ENCODE results near the gene CITED4.

CITED4 gene

DNA sequence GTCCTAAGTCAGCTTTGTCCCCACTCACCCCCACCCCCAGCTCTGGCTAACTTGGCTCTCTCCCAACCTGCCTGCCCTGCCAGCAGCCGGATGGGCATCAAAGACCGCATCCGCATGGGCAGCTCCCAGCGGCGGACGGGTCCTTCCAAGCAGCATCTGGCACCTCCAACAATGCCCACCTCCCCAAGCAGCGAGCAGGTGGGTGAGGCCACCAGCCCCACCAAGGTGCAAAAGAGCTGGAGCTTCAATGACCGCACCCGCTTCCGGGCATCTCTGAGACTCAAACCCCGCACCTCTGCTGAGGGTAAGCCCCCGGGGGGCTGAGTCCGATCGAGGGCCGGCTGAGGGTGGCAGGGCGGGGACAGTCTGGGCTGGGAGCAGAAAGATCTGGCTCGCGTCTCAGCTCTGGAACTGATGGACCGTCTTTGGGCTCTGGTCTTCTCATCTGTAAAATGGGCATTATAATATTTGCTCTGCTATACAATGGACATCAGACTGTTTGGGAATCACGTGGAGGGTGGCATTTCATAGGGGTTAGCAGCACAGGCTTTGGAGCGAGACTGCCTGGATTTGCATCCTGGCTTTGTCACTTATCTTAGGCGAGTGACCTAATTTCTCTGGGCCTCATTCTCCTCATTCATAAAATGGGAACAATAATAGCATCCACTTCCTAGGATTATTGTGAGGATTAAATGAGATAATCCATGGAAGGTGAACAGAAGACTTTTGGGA is 31.0 kb downstream of the CITED4 start:
- DNase-seq: no peak

DNA sequence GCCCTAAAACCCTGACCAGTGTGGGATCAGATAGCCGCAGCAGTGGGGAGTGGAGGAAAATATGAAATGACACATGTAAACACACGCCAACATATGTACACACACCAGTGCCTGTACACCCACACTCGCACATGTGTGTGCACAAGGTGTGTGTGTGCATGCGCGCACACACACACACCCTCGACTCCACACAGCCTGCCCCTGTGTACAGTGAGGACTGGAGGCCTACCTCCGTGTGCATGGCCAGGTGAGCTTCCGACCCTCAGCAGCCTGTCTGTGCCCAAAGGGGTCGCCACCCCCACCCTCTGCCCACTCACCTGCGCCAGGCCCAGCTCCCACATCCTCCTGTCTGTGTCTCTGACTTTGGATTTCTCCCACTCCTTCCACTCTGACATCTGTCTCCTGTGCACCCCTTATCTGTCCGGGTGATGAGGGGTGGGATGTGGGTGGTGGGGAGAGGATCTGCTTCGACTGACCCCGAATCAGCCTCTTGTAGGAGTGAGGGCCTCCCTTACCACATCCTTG is 31.7 kb downstream of the CITED4 start:
- DNase-seq: no peak

DNA sequence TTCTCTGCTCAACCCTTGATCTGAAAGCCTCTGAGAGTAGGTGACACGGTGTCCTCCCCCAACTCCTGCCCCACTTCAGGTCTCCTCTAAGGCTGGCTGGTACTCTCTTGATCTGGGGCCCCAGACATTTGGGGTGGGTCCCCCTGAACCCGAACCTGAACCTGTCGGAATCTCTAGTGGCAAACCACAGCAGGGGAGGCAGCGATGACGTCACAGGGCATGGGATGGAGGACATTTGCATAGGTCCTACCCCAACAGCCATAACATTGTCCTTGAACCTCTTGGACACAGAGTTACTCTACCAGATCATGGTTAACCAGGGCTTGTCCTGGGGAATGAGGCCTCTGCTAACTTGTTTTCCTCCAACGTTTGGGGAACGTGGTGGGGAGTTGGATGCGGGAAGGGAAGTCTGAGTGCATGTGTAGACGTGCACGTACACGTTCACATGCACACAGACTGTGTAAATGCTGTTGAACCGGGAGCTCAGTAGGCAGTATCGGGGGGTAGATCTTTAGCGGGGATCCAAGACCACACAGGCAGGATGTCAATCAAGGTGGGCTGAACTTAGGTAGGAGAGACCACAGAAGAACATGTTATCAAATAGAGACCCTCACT is 32.4 kb downstream of the CITED4 start:
- DNase-seq: no peak

DNA sequence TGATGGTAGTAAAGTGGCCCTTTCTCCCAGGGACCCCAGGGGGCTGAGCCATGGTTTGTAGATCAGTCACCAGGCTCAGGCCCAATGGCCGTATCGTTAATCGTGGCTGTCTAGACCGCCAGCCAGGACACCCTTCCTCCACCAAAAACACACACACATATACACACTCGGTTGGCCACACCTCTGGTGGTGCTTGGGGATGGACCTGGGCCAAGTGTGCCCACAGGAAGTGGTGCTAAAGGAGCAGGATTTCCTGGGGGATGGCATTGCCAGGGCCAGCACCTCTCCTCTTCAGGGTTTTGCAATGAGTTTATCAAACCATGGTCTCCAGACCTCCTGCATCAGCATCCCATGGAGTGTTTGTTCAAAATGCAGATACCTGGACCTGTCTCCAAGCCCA is 36.2 kb downstream of the CITED4 start:
- no peak for DNase-seq

DNA sequence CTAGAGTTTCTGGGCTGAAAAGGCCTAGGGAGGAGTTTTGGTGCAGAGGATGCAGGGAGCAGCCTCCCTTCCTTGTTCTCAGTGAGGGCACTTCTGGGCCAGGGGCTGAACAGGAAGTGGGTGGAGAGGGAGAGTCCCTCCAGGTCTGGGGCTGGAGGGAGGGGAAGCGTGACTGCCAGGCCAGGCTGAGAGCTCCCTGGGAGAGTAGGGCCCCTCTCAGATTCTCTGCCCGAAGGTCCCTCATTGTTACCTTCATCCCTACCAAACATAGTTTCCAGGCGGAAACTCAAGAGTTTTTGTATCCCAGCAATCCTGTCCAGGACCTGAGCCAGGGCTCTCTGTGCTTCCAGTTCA is 36.8 kb downstream of the CITED4 start:
- no peak for DNase-seq

DNA sequence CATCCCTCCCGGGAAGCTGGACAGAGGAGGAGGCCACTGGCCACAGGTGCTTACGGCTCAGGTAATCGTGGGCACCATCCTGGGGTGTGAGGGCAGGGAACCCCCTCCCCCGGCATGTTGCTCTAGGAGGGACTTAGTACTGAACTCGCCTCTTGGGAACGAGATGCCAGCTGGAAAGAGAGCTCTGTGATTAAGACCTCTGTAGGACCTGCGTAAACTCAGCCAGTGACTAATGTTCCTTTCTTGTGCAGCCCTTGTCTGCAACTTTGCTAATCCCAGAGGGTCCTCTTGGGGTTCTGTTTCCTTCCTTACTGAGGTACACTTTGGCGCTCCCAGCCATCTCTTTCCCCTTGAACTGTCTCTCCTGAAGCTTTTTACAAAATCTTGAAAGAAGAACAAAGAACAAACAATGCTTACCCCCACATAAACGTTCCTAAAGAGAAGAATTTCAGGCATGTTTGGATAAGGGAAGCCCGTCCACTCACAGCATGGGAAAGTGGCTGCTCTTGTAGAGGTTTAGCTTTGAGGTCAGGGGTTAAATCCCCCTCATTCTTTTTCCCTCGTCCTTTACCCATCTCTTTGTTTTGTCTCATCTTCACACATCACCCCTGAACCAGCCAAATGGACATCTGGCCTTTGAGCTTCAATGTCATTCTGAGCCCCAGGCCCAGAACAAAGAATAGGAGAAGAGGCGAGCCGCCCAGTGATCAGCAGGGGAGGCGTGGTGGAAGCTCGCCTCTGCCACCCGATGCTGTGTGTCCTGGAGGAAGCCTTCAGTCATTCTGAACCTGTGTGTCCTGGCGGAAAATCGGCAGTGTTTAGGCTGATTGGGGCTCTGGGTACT is 37.4 kb downstream of the CITED4 start:
- no peak for DNase-seq

DNA sequence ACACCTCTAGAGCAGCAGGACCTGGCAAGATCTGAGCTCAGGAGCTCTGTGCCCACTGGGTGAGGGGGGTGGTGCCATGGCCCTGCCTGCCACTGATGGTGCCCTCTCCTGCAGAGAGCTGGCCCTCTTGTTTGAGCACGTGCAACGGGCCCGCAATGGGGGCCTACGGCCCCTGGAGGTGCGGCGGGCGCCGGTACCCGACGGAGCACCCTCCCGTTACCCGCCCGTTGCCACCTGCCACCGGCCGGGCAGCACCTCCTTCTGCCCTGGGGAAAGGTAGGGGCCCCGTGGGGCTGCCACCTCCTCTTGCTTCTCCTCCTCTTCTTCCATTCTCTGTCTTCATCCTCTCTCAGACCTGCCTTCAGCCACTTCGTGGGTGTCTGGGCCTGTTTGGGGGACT is 38.2 kb downstream of the CITED4 start:
- DNase-seq: no peak

DNA sequence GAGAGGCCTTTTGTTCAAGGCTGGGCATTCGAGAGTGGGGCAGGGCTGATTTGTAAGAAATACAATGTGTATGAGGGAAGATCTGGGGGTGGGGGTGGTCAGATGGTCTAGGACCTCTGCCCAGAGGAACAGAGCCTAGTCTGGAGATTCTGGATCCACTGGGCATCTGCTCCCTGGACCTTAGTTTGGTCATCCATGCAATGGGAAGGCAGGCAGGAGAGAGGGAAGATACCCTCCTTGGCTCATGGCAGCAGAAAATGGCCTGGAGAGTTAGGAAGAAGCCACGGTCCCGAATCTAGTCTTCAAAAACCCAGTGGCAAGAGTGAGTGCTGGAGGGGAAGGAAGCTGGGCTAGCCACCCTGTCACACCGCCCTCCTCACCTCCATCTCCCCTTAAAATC is 38.8 kb downstream of the CITED4 start:
- DNase-seq: no peak

DNA sequence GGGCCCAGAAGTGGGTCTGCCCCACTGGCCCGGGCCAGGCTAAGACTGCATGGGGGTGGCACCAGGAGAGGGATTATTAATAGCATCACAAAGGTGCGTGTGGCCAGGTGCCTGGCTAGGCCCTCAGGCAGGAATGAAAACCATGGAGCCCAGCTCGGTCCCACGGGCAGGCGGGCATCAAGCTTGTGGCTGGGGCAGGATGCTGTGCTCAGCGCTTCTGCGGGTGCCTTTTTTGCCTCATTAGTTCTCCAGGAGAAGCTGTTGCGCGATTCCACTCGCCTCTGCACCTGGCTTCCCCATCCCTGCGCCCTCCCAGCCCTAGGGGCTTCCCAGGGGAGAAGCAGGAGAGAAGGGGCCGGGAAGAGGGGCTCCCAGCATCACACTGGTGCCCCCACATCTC is 39.3 kb downstream of the CITED4 start:
- DNase-seq: no peak

DNA sequence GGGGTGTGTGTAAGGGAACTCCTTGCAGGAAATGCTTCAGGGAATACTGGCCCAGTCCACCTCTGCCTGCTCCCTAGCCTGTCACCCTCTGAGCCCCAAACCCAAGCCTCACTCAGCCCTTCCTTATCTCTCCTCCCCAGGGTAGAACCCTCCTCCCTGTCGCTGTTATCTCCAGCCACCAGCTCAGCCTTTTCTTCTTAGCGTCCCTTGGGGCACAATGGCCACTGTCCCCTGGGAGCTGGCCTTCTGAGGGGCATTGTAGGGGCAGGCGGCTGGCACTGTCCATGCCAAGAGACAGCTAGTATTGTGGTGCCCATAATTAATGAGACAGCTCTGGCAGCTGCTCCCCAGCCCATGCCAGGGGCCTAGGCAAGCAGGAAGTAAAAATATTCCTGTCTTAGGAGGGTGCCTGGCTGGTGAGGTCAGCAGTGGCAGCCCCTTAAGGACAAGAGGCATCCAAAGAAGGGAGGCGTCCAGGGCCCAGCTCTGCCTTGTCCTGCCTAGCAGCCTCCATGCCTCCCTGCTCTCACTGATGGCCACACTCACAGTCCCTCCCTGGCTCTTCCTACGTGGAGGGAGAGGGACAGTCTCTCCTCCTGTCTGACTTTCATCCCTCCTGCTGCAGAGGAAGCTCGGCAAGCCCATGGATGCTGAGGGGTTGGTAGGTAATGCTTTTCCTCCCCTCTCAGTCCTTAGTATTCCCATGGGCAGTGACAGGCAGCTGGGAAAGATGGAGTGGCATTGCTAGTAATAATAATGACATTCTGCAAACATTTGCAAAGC is 41.1 kb downstream of the CITED4 start:
- DNase-seq: no peak

DNA sequence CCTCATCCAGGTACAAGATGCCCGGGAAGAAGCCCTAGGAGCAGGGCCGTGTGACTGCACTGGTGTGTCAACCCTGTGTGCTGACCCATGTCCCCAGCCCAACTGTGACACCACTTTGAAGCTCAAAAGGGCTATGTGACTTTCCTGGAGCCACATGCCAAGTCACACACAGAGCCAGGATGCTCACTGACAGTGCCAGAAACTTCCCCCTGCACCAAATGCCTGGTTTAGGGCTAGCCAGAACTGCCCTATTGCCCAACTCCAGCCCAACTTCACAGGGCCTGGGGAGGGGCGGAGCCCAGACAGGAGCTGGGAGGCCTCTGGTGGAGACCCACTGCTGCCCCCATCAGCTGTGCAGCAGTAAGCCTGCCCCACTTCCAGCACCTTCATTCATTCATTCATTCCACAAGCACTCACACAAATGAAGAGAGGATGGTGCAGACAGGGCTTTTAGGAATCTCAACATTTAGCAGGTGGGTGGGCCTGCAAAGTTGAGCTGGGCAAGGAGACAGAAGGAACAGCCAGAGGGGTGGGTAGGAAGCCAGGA is 41.8 kb downstream of the CITED4 start:
- DNase-seq: no peak

DNA sequence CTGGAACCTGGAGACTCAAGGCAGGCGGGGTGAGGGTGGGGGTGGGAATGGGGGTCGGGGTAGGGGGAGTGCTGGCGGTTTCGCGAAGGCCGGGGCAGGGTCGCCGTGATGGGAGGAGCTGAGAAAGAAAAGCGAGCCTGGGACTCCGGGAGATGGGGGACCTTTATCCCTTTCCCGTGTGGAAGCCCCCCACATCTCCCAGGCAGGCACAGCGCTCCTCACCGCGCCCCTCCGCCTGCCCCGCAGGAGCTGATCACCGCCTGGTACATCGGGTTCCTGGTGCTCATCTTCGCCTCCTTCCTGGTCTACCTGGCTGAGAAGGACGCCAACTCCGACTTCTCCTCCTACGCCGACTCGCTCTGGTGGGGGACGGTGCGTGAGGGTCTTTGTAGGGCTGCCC is 43.1 kb downstream of the CITED4 start:
- DNase-seq: no peak

DNA sequence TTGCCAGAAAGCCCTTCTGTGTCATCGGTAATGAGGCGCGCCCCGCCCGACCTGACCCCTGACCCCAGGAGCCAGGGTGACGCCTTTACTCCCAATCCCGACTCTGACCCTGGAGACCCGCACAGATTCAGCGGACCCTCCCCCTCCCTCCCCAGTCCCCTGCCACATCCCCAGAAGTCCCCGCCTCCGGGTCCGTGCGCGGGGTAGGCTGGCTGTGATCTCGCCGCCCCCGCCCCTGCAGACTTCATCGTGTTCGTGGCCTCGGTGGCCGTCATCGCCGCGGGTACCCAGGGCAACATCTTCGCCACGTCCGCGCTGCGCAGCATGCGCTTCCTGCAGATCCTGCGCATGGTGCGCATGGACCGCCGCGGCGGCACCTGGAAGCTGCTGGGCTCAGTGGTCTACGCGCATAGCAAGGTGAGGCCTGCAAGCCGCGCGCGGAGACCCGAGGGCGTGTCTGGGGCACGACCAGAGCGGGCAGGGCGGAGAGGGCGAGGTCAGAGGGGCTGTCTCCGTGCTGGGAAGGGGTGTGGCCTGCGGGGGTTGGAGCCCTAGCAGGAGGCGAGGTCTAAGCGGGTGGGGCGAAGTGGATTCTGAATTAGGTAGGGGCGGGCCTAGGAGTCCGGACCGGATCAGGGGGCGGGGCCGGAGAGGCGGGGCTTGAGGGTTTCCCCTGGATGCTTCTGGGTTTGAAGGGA is 43.8 kb downstream of the CITED4 start:
- no peak for DNase-seq

DNA sequence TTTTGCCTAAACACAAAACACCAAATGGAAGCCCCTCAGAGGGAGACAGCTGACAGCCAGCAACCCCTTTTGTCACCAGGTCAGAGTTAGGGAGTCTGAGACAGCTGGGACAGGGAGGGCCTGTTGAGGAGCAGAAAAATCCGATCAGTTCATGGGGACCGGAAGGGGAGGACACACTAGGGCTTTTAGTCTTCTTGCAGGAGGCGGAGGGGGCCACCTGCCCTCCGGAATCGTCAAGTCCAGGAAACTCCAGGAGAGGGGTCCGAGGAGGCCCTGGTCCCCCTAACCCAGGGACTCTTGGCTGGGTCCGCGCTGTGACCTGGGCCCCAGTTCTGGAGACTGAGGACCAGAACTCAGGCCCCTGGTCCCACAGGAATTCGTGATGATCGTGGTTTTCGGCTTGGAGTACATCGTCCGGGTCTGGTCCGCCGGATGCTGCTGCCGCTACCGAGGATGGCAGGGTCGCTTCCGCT is 44.3 kb downstream of the CITED4 start:
- no peak for DNase-seq

DNA sequence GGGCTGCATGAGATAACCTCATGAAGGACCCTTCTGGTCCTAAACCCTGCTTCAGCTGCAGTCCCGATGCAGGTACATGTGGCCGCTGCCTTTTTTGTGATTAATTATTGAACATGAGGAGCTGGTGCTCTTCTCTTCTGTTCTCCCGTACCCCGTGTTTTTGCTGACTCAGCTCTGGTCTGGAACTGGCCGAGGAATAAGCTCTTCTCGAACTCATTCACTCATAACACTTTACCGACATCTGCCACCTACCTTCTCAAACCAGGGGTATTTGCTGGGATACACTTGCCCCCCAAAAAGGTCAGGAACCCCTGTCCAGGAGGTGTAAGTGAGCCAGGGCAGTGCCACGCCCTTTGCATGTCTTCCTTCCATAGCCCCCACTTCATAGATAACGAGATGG is 46.7 kb downstream of the CITED4 start:
- DNase-seq: no peak

Measured in NCI-H1694 treated with DMSO at 0.1 percent for 48 hours (cell line).